Measurements from ENCODE around the gene CPNE7. TPM values are rescaled to one million over a fixed set of nuclear protein-coding genes. Genes with fewer than 3 reads are reported as not detected.

CPNE7 gene
- total and polyA plus RNA-seq, 2 of the 13 experiments (the other 11 are each of a cell fraction or from before 2014, with no cell fraction given) = 0.59 TPM; not detected in 1

DNA sequence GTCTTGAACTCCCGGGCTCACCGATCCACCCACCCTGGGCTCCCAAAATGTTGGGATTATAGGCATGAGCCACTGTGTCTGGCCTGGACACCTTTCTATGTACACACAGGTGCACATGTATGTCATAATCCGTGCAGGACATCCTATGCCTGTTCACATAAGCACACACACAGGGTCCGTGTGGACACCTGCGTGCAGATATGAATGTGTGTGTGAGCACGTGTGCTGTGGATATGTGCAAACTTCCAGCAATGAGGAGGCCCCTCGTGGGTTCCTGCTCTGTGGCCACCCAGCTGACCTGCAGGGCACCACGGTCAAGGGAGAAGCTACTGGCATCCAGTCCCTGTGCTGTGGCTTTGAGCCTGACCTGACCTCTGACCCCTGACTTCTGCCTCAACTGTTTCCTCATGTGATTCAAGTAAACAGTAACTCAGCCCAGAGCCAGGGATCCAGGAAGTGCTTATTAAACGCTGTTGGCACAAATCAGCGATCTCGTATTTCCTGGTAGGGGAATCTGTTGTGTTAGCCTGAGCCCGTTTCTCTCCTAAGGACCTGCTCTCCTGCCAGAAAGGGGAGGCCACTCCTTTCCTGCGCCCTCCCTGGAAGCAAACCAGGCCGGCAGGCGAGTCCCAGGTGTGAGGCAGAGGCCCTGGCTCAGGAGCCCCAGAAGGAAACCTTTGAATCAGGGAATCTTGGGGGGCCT lies 6.5 kb downstream of the CPNE7 start (continued):
- no peak for TF ChIP-seq DNMT1 (CRISPR knock-in tag; IDR thresholded peaks at IDR 0.05)
- TF ChIP-seq ZNF644 (CRISPR knock-in tag; IDR thresholded peaks at IDR 0.05; ENCODE audit: low read depth) = no peak
- TF ChIP-seq, protein P1, sequence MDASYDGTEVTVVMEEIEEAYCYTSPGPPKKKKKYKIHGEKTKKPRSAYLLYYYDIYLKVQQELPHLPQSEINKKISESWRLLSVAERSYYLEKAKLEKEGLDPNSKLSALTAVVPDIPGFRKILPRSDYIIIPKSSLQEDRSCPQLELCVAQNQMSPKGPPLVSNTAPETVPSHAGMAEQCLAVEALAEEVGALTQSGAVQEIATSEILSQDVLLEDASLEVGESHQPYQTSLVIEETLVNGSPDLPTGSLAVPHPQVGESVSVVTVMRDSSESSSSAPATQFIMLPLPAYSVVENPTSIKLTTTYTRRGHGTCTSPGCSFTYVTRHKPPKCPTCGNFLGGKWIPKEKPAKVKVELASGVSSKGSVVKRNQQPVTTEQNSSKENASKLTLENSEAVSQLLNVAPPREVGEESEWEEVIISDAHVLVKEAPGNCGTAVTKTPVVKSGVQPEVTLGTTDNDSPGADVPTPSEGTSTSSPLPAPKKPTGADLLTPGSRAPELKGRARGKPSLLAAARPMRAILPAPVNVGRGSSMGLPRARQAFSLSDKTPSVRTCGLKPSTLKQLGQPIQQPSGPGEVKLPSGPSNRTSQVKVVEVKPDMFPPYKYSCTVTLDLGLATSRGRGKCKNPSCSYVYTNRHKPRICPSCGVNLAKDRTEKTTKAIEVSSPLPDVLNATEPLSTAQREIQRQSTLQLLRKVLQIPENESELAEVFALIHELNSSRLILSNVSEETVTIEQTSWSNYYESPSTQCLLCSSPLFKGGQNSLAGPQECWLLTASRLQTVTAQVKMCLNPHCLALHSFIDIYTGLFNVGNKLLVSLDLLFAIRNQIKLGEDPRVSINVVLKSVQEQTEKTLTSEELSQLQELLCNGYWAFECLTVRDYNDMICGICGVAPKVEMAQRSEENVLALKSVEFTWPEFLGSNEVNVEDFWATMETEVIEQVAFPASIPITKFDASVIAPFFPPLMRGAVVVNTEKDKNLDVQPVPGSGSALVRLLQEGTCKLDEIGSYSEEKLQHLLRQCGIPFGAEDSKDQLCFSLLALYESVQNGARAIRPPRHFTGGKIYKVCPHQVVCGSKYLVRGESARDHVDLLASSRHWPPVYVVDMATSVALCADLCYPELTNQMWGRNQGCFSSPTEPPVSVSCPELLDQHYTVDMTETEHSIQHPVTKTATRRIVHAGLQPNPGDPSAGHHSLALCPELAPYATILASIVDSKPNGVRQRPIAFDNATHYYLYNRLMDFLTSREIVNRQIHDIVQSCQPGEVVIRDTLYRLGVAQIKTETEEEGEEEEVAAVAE (CRISPR knock-in tag; IDR thresholded peaks at IDR 0.05; ENCODE audit: borderline replicate concordance) = no peak
- no peak for TF ChIP-seq MAF1 (CRISPR knock-in tag; IDR thresholded peaks at IDR 0.05; ENCODE audit: borderline replicate concordance)
- peak; percentile 37; the same call in 1 of the 2 replicates for TF ChIP-seq HMG20A (CRISPR knock-in tag; IDR thresholded peaks at IDR 0.05; ENCODE audit: borderline replicate concordance)
- no peak for TF ChIP-seq PHB2 (IDR thresholded peaks at IDR 0.05; ENCODE audit: partially characterized antibody)
- no peak for TF ChIP-seq ZNF879 (CRISPR knock-in tag; IDR thresholded peaks at IDR 0.05)
- TF ChIP-seq REST (IDR thresholded peaks at IDR 0.05; ENCODE audit: borderline replicate concordance in 1 of 2, low read depth in 1 of 2, low read length in 2 of 2) = no peak
- TF ChIP-seq PRPF4 (IDR thresholded peaks at IDR 0.05; ENCODE audit: low read depth, low read length, poor library complexity, severe bottlenecking) = no peak
- no peak for TF ChIP-seq HOXA5 (CRISPR knock-in tag; IDR thresholded peaks at IDR 0.05)
- no peak for TF ChIP-seq SIX1 (CRISPR knock-in tag; IDR thresholded peaks at IDR 0.05; ENCODE audit: borderline replicate concordance)
- TF ChIP-seq SPEN (CRISPR knock-in tag; IDR thresholded peaks at IDR 0.05; ENCODE audit: low read depth) = no peak
- TF ChIP-seq TERF1 (CRISPR knock-in tag; IDR thresholded peaks at IDR 0.05) = no peak
- TF ChIP-seq ZNF678 (CRISPR knock-in tag; IDR thresholded peaks at IDR 0.05) = no peak
- no peak for TF ChIP-seq TOE1 (CRISPR knock-in tag; IDR thresholded peaks at IDR 0.05)
- no peak for TF ChIP-seq KDM5B (CRISPR knock-in tag; IDR thresholded peaks at IDR 0.05; ENCODE audit: borderline replicate concordance)
- TF ChIP-seq HDAC6 (IDR thresholded peaks at IDR 0.05; ENCODE audit: low read depth, low read length) = no peak
- TF ChIP-seq ZBTB14 (CRISPR knock-in tag; IDR thresholded peaks at IDR 0.05) = no peak

Measured in HepG2 (cell line).